ENCODE measurements around the gene DOC2B.

DNA sequence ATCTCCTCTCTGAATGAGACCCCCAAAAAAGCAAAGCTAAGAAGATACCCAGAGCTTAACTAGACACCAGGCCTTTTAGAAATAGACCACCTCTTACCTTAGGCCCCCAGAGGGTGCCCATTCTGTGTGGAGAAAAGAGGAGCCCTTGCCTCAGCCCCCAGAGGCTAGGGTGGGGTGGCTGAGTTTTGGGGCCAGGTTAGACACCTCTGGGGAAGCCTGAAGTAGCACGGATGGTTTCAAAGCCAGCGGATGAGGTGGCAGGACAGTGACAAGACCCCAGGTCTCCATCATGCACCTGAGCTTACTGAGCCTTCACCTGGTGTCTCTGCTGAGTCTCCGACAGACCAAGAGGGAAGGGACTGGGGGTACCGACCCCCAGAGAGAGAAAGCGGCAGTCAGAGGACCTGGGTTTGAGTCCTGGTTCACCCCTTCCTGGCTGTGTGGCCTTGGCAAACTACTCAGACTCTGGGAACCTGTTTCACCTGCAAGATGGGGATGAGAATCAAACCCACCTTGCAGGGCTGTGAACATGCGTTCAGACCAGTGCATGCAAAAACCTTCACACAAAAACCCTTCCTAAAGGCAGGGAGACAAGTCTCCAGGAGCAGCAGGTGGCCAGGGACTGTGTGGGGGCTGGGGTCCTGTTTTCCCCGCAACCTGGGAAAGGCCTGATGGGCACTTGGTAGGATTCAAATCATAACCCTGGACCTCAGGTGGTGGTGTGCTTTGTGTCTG is 36.3 kb downstream of the DOC2B start:
- TF ChIP-seq, protein P1, sequence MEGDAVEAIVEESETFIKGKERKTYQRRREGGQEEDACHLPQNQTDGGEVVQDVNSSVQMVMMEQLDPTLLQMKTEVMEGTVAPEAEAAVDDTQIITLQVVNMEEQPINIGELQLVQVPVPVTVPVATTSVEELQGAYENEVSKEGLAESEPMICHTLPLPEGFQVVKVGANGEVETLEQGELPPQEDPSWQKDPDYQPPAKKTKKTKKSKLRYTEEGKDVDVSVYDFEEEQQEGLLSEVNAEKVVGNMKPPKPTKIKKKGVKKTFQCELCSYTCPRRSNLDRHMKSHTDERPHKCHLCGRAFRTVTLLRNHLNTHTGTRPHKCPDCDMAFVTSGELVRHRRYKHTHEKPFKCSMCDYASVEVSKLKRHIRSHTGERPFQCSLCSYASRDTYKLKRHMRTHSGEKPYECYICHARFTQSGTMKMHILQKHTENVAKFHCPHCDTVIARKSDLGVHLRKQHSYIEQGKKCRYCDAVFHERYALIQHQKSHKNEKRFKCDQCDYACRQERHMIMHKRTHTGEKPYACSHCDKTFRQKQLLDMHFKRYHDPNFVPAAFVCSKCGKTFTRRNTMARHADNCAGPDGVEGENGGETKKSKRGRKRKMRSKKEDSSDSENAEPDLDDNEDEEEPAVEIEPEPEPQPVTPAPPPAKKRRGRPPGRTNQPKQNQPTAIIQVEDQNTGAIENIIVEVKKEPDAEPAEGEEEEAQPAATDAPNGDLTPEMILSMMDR (IDR thresholded peaks at IDR 0.05): no peak
- no peak for TF ChIP-seq EZH2 (IDR thresholded peaks at IDR 0.05)
- no peak for TF ChIP-seq EZH2phosphoT487 (IDR thresholded peaks at IDR 0.05)

Measured in neural progenitor cell (in vitro differentiated cells).